Mucosa of rectum (tissue), 2 donors: ENCODE measurements around the gene ATN1.
A peak's percentile ranks its signal among the peaks of the same experiment; 100 is the strongest.

ENCODE experiments used
- H3K27ac ChIP-seq, 2 donors: one replicate each; pipeline ENCODE4 v1.7.0; 2013; ENCODE audit warnings: inconsistent platforms in 2 of 2, low read depth in 2 of 2, low read length in 2 of 2
- H3K27me3 ChIP-seq, 2 donors: one replicate each; pipeline ENCODE4 v1.7.0; 2013; ENCODE audit warnings: low read length in 2 of 2; ENCODE audit not compliant: control insufficient read depth in 2 of 2, insufficient read depth in 2 of 2
- H3K36me3 ChIP-seq, 2 donors: one replicate each; pipeline ENCODE4 v1.7.0; 2013; ENCODE audit warnings: low read length in 2 of 2; ENCODE audit not compliant: control insufficient read depth in 2 of 2, insufficient read depth in 2 of 2
- H3K4me1 ChIP-seq, 2 donors: one replicate each; pipeline ENCODE4 v1.7.0; 2013; ENCODE audit warnings: low read length in 2 of 2, mild to moderate bottlenecking in 1 of 2; ENCODE audit not compliant: control insufficient read depth in 2 of 2, insufficient read depth in 2 of 2
- H3K4me3 ChIP-seq, 2 donors: one replicate each; pipeline ENCODE4 v1.7.0; 2013; ENCODE audit warnings: low read length in 2 of 2
- H3K9ac ChIP-seq, 2 donors: one replicate each; pipeline ENCODE4 v1.7.0; 2013; ENCODE audit warnings: low read length in 2 of 2, low read depth in 1 of 2, mild to moderate bottlenecking in 1 of 2
- H3K9me3 ChIP-seq, 2 donors: one replicate each; pipeline ENCODE4 v1.7.0; 2013; ENCODE audit warnings: low read length in 2 of 2; ENCODE audit not compliant: control insufficient read depth in 2 of 2
- donor health status: healthy.
- donor health status: Normal muscosa, but diverticular disease.

Gene ATN1

GRCh38 chr12:6936636-6937480, 9.1 kb downstream of the ATN1 start:
- Histone ChIP-seq H3K4me3 (peak overlapping the region; percentile 75 to 79), H3K9me3 (no peaks in the 10 kb centered on the region), H3K9ac (peak overlapping the region; percentile 81 to 90), H3K36me3 (peaks cover 10 to 40% of the 10 kb centered on the region in 2 donors), H3K27me3 (no peaks in the 10 kb centered on the region), H3K27ac (peak overlapping the region; percentile 94 to 95), H3K4me1 (peaks cover 20 to 28% of the 10 kb centered on the region in 2 donors)

- Histone ChIP-seq H3K4me3 (peak overlapping the region; percentile 75 to 79), H3K36me3 (peaks cover 10 to 40% of the 10 kb centered on the region in 2 donors), H3K4me1 (peaks cover 20 to 29% of the 10 kb centered on the region in 2 donors), H3K27ac (peak overlapping the region; percentile 94 to 95), H3K9ac (peak overlapping the region; percentile 81 to 90), H3K9me3 (no peaks in the 10 kb centered on the region), H3K27me3 (no peaks in the 10 kb centered on the region)
Measured at GRCh38 chr12:6937481-6938352, 10.0 kb downstream of the ATN1 start.

GRCh38 chr12:6938353-6939190, 10.8 kb downstream of the ATN1 start:
- H3K4me3 ChIP-seq, result peak overlapping the region; percentile 51 to 75
- peaks cover 10 to 37% of the 10 kb centered on the region in 2 donors for H3K36me3 ChIP-seq
- peak overlapping the region; percentile 49 to 90 for H3K9ac ChIP-seq
- no peaks in the 10 kb centered on the region for H3K9me3 ChIP-seq
- H3K27me3 ChIP-seq, result no peaks in the 10 kb centered on the region
- H3K4me1 ChIP-seq, result peaks cover 23 to 32% of the 10 kb centered on the region in 2 donors
- H3K27ac ChIP-seq, result peak overlapping the region; percentile 94 to 95

GRCh38 chr12:6939191-6939540, 11.4 kb downstream of the ATN1 start:
- no peak overlapping the region for H3K9ac ChIP-seq
- H3K36me3 ChIP-seq, result peaks cover 10 to 31% of the 10 kb centered on the region in 2 donors
- H3K4me3 ChIP-seq, result no peak overlapping the region
- H3K27me3 ChIP-seq, result no peaks in the 10 kb centered on the region
- no peaks in the 10 kb centered on the region for H3K9me3 ChIP-seq
- H3K27ac ChIP-seq, result no peak overlapping the region
- H3K4me1 ChIP-seq, result peaks cover 20 to 27% of the 10 kb centered on the region in 2 donors

GRCh38 chr12:6941267-6941666, 13.5 kb downstream of the ATN1 start:
- Histone ChIP-seq H3K9me3 (no peaks in the 10 kb centered on the region), H3K36me3 (peaks cover 10 to 14% of the 10 kb centered on the region in 2 donors), H3K4me3 (no peak overlapping the region), H3K27ac (no peak overlapping the region), H3K9ac (no peak overlapping the region), H3K27me3 (no peaks in the 10 kb centered on the region), H3K4me1 (peaks cover 41% of the 10 kb centered on the region in 2 donors)

- no peak overlapping the region for H3K27ac ChIP-seq
- H3K9ac ChIP-seq, result no peak overlapping the region
- no peaks in the 10 kb centered on the region for H3K9me3 ChIP-seq
- H3K4me3 ChIP-seq, result no peak overlapping the region
- H3K36me3 ChIP-seq, result peaks cover 10 to 14% of the 10 kb centered on the region in 2 donors
- H3K27me3 ChIP-seq, result no peaks in the 10 kb centered on the region
- peaks cover 42 to 44% of the 10 kb centered on the region in 2 donors for H3K4me1 ChIP-seq
Measured at GRCh38 chr12:6941782-6942181, 14.0 kb downstream of the ATN1 start.

GRCh38 chr12:6942331-6942665, 14.5 kb downstream of the ATN1 start:
- peaks cover 10 to 14% of the 10 kb centered on the region in 2 donors for H3K36me3 ChIP-seq
- H3K9ac ChIP-seq, result no peak overlapping the region
- H3K27me3 ChIP-seq, result no peaks in the 10 kb centered on the region
- peak overlapping the region in 1 of 2 donors; percentile 100 for H3K27ac ChIP-seq
- no peaks in the 10 kb centered on the region for H3K9me3 ChIP-seq
- H3K4me1 ChIP-seq, result peaks cover 42 to 44% of the 10 kb centered on the region in 2 donors
- H3K4me3 ChIP-seq, result no peak overlapping the region

- Histone ChIP-seq H3K9me3 (no peaks in the 10 kb centered on the region), H3K4me1 (peaks cover 39 to 40% of the 10 kb centered on the region in 2 donors), H3K27me3 (no peaks in the 10 kb centered on the region), H3K36me3 (peaks cover 10 to 14% of the 10 kb centered on the region in 2 donors), H3K9ac (peak overlapping the region; percentile 96 to 97), H3K4me3 (peak overlapping the region; percentile 88 to 91), H3K27ac (peak overlapping the region; percentile 98 to 100)
Measured at GRCh38 chr12:6943389-6943721, 15.6 kb downstream of the ATN1 start.

GRCh38 chr12:6943722-6944380, 16.1 kb downstream of the ATN1 start, which contains the start of the genes C12orf57 and RNU7-1:
Gene C12orf57, plus strand, starts transcription at chr12:6944022. Its CDS starts 100 bp downstream, at chr12:6944122.
Gene RNU7-1, plus strand, starts transcription at chr12:6943816.
- Histone ChIP-seq H3K9me3 (no peaks in the 10 kb centered on the region), H3K36me3 (peaks cover 10 to 14% of the 10 kb centered on the region in 2 donors), H3K4me3 (peak within 1 kb of the TSS; percentile 88 to 91), H3K27me3 (no peaks in the 10 kb centered on the region), H3K27ac (peak within 1 kb of the TSS; percentile 98 to 100), H3K4me1 (peaks cover 37 to 38% of the 10 kb centered on the region in 2 donors), H3K9ac (peak within 1 kb of the TSS; percentile 96 to 97)
